BE2C (cell line): ENCODE data around the gene FBXO33.
"Not testable (repeated sequence)": the region's sequence is repeated elsewhere in the genome, so short reads cannot be mapped to it uniquely, and the experiment has no call there.

Experiments
- DNase-seq: peaks from one replicate; pipeline ENCODE4 v3.0.0-alpha.2; 2020
- H3K27me3 ChIP-seq: fragments of 250-450 bp; sonication (Bioruptor Pico); 2 replicates; pipeline ENCODE4 v1.5.1; 2020; ENCODE audit warnings: mild to moderate bottlenecking
- H3K36me3 ChIP-seq: fragments of 250-450 bp; sonication (Bioruptor Pico); 2 replicates; pipeline ENCODE4 v1.5.1; 2020; ENCODE audit warnings: mild to moderate bottlenecking
- H3K4me1 ChIP-seq: fragments of 250-450 bp; sonication (Bioruptor Pico); 2 replicates; pipeline ENCODE4 v1.5.1; 2020
- H3K4me3 ChIP-seq: 2 replicates; pipeline ENCODE4 v1.5.1; 2011; ENCODE audit warnings: low read depth, low read length
- H3K9me3 ChIP-seq: fragments of 250-450 bp; sonication (Bioruptor Pico); 2 replicates; pipeline ENCODE4 v1.5.1; 2020
- TF ChIP-seq, protein P1 (sequence below): IDR thresholded peaks from 2 replicates; pipeline ENCODE4 v1.5.1; 2012; ENCODE audit warnings: mild to moderate bottlenecking, low read depth, low read length

Gene FBXO33

GRCh38 chr14:39367387-39367751 is 64.9 kb downstream of the FBXO33 start:
- H3K9me3 ChIP-seq = no peaks in the 10 kb centered on the region
- no peaks in the 10 kb centered on the region for H3K27me3 ChIP-seq
- H3K36me3 ChIP-seq = no peaks in the 10 kb centered on the region; the same call in 1 of the 2 replicates
- peaks cover 4% of the 10 kb centered on the region for H3K4me1 ChIP-seq
- H3K4me3 ChIP-seq = no peak overlapping the region
- TF ChIP-seq, protein P1, sequence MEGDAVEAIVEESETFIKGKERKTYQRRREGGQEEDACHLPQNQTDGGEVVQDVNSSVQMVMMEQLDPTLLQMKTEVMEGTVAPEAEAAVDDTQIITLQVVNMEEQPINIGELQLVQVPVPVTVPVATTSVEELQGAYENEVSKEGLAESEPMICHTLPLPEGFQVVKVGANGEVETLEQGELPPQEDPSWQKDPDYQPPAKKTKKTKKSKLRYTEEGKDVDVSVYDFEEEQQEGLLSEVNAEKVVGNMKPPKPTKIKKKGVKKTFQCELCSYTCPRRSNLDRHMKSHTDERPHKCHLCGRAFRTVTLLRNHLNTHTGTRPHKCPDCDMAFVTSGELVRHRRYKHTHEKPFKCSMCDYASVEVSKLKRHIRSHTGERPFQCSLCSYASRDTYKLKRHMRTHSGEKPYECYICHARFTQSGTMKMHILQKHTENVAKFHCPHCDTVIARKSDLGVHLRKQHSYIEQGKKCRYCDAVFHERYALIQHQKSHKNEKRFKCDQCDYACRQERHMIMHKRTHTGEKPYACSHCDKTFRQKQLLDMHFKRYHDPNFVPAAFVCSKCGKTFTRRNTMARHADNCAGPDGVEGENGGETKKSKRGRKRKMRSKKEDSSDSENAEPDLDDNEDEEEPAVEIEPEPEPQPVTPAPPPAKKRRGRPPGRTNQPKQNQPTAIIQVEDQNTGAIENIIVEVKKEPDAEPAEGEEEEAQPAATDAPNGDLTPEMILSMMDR = no peak
- no peak for DNase-seq

DNA sequence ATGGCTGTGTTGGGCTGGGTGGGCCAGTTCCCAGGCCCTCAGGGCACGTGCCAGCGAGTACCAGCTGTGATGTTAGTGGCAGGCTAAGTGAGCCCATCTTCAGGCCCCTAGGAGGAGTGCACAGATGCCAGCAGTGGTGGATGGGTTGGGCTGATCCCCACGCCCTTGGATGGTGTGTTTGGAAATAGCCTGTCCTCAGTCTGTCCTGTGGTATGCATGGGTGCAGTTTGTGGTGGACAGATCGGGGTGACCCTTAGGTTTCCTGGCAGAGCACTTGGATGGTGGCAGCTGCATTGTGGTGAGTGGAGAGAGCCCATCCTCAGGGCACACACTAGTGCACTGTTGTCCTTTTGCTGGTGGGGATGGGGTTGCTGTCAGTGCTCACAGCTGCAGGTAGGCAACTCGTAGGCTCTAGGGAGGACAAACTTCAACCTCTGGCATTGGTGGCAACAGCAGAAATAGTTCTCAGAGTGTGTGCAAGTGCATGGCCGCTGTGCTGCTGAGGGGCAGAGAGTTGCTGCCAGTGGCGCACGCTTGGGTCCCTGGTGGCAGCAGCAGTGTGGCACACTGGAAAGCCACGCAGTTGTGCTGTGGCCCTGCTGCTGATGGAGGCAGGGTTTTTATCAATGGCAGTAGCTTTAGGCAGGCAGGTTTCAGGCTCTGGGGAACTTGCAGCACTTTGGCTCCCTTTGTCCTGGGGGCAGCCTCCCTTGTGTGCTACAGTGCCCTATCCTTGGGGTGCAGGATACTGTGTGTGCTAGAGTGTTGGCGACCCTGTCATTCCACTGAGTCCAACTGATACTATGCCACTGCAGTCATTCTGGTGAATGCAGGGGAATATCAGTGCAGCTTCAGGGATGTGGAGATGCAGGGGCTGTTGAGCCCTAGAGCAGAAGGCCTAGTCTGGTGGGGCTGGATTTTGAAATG is 65.5 kb downstream of the FBXO33 start:
- Histone ChIP-seq H3K36me3 (no peaks in the 10 kb centered on the region; the same call in 1 of the 2 replicates), H3K27me3 (no peaks in the 10 kb centered on the region), H3K4me3 (no peak overlapping the region), H3K4me1 (peaks cover 4% of the 10 kb centered on the region), H3K9me3 (no peaks in the 10 kb centered on the region)
- no peak for DNase-seq
- TF ChIP-seq, protein P1 = no peak

GRCh38 chr14:39365354-39365753 is 66.9 kb downstream of the FBXO33 start:
- TF ChIP-seq, protein P1 = no peak
- peaks cover 4% of the 10 kb centered on the region for H3K4me1 ChIP-seq
- H3K36me3 ChIP-seq = no peaks in the 10 kb centered on the region; the same call in 1 of the 2 replicates
- H3K27me3 ChIP-seq = no peaks in the 10 kb centered on the region
- no peak overlapping the region for H3K4me3 ChIP-seq
- no peaks in the 10 kb centered on the region for H3K9me3 ChIP-seq
- no peak for DNase-seq

- TF ChIP-seq, protein P1 = no peak
- H3K27me3 ChIP-seq = no peaks in the 10 kb centered on the region
- DNase-seq = no peak
- no peaks in the 10 kb centered on the region; the same call in 1 of the 2 replicates for H3K36me3 ChIP-seq
- H3K4me1 ChIP-seq = peaks cover 4% of the 10 kb centered on the region
- H3K9me3 ChIP-seq = no peaks in the 10 kb centered on the region
- no peak overlapping the region for H3K4me3 ChIP-seq
Observed at GRCh38 chr14:39364509-39364908, 67.7 kb downstream of the FBXO33 start.

DNA sequence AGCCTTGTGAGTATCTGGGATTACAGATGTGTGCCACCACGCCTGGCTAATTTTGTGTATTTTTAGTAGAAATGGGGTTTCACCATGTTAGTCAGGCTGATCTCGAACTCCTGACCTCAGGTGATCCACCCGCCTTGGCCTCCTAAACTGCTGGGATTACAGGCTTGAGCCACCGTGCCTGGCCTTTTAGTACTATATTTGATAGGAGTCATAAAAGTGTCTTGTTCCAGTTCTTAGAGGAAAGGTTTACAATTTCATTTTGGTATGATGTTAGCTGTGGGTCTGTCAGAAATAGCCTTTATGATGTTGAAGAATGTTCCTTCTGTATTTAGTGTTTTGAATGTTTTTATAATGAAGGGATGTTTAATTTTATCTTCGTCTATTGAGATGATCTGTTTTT is 70.7 kb downstream of the FBXO33 start:
- DNase-seq = not testable (repeated sequence)

DNA sequence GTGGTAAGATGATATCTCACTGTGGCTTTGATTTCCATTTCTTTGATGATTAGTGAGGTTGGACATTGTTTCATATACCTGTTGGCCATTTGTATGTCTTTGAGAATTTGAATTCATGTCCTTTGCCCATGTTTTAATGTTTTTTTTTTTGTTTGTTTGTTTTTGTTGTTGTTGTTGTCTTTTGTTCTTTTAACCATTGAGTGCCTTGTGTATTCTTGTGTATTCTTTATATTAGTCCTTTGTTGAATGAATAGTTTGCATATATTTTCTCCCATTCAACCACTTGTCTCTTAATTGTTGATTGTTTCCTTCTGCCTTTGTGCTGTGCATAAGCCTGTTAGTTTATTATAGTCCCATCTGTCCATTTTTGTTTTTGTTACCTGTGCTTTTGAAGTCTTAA is 71.9 kb downstream of the FBXO33 start:
- H3K36me3 ChIP-seq = no peaks in the 10 kb centered on the region; the same call in 1 of the 2 replicates
- DNase-seq = no peak
- no peaks in the 10 kb centered on the region for H3K4me1 ChIP-seq
- TF ChIP-seq, protein P1 = no peak
- no peaks in the 10 kb centered on the region for H3K27me3 ChIP-seq
- no peaks in the 10 kb centered on the region for H3K9me3 ChIP-seq
- H3K4me3 ChIP-seq = no peak overlapping the region

More for the DNA sequence above, 70.7 kb downstream of the FBXO33 start:
- H3K27me3 ChIP-seq, H3K4me1 ChIP-seq, H3K36me3 ChIP-seq, H3K9me3 ChIP-seq, H3K4me3 ChIP-seq: not testable (repeated sequence)

DNA sequence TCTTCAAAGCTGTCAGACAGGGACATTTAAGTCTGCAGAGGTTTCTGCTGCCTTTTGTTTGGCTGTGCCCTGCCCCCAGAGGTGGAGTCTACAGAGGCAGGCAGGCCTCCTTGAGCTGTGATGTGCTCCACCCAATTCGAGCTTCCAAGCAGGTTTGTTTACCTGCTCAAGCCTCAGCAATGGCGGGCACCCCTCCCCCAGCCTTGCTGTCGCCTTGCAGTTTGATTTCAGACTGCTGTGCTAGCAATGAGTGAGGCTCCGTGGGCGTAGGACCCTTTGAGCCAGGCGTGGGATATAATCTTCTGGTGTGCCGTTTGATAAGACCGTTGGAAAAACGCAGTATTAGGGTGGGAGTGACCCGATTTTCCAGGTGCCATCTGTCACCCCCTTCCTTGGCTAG is 73.2 kb downstream of the FBXO33 start:
- not testable (repeated sequence) for H3K4me3 ChIP-seq, H3K4me1 ChIP-seq, H3K9me3 ChIP-seq, DNase-seq, H3K27me3 ChIP-seq, H3K36me3 ChIP-seq
